Keratinocyte (primary cell): ENCODE results near the gene TMEM147.

Experiments
- EZH2 ChIP-seq: IDR thresholded peaks from one replicate; pipeline ENCODE4 v1.6.1; 2012; ENCODE audit warnings: inconsistent platforms, mild to moderate bottlenecking, low read length, moderate library complexity
- TF ChIP-seq, protein P1 (sequence below), 3 experiments: IDR thresholded peaks in 1 of 3; conservative IDR thresholded peaks in 1 of 3; optimal IDR thresholded peaks in 1 of 3; 2 replicates in 2 of 3; 3 replicates in 1 of 3; pipeline versions ENCODE3 to v1.5.1; 2011; ENCODE audit warnings: low read length in 3 of 3, mild to moderate bottlenecking in 3 of 3, moderate library complexity in 2 of 3, control low read depth in 1 of 3, inconsistent platforms in 1 of 3; ENCODE audit not compliant: insufficient read depth in 2 of 3; ENCODE audit errors: extremely low read depth in 1 of 3

GRCh38 chr19:35549174-35549788 lies 3.9 kb downstream of the TMEM147 start:
- TF ChIP-seq, protein P1, sequence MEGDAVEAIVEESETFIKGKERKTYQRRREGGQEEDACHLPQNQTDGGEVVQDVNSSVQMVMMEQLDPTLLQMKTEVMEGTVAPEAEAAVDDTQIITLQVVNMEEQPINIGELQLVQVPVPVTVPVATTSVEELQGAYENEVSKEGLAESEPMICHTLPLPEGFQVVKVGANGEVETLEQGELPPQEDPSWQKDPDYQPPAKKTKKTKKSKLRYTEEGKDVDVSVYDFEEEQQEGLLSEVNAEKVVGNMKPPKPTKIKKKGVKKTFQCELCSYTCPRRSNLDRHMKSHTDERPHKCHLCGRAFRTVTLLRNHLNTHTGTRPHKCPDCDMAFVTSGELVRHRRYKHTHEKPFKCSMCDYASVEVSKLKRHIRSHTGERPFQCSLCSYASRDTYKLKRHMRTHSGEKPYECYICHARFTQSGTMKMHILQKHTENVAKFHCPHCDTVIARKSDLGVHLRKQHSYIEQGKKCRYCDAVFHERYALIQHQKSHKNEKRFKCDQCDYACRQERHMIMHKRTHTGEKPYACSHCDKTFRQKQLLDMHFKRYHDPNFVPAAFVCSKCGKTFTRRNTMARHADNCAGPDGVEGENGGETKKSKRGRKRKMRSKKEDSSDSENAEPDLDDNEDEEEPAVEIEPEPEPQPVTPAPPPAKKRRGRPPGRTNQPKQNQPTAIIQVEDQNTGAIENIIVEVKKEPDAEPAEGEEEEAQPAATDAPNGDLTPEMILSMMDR (optimal IDR thresholded peaks at IDR 0.05 in 1 of 3, IDR thresholded peaks at IDR 0.05 in 1 of 3, conservative IDR thresholded peaks at IDR 0.05 in 1 of 3; ENCODE audit: extremely low read depth in 1 of 3, insufficient read depth in 2 of 3, low read length in 3 of 3), result peak; percentile 73 to 82 (median 80)
- TF ChIP-seq EZH2, result no peak
